ENCODE data around the gene OR10D3.
"Not testable (repeated sequence)": the region's sequence is repeated elsewhere in the genome, so short reads cannot be mapped to it uniquely, and the experiment has no call there.

Gene OR10D3

DNA sequence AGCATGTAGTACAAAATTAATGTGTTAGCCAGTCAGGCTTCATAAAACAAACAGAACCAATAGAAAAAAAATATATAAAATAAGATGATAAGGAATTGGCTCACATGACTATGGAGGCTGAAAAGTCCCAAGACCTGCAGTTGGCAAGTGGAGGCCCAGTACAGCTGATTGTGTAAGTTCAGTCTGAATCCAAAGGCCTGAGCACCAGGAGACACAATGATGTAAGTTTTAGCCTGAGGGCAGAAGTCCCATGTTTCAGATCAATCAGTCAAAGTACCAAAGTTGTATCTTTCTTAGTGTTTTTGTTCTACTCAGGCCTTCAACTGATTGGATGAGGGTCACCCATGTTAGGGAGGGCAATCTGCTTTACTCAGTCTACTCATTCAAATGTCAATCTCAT lies 14.3 kb upstream of the OR10D3 start:
- no peaks in the 10 kb centered on the region for H3K9me2 ChIP-seq (replicated peaks; ENCODE audit: low read depth, low read length)
- H3K4me1 ChIP-seq (ENCODE audit: insufficient read depth, low read length, poor library complexity, severe bottlenecking), result no peaks in the 10 kb centered on the region
- no peak for TF ChIP-seq EZH2phosphoT487 (IDR thresholded peaks at IDR 0.05; ENCODE audit: borderline replicate concordance)
- no peak for TF ChIP-seq CTCF (conservative IDR thresholded peaks at IDR 0.05; ENCODE audit: low read length)
- H4K20me1 ChIP-seq (ENCODE audit: insufficient read depth, low read length, poor library complexity, severe bottlenecking), result no peaks in the 10 kb centered on the region
- no peaks in the 10 kb centered on the region for H3K27me3 ChIP-seq (ENCODE audit: insufficient read depth, low read length, poor library complexity, severe bottlenecking)
- no peaks in the 10 kb centered on the region for H3K9me3 ChIP-seq (ENCODE audit: insufficient read depth, low read depth, low read length)
- no peaks in the 10 kb centered on the region for H3K79me2 ChIP-seq (ENCODE audit: insufficient read depth, low read length)
- H2AFZ ChIP-seq (ENCODE audit: low read length), result no peak overlapping the region
- no peak overlapping the region for H3K4me2 ChIP-seq (ENCODE audit: low read depth, low read length, poor library complexity, severe bottlenecking)
- no peak overlapping the region for H3K4me3 ChIP-seq (ENCODE audit: low read length, poor library complexity, severe bottlenecking)
- no peak overlapping the region for H3K9ac ChIP-seq (ENCODE audit: low read depth, low read length, poor library complexity, severe bottlenecking)
- no peaks in the 10 kb centered on the region for H3F3A ChIP-seq (ENCODE audit: low read depth)
- H3K36me3 ChIP-seq (ENCODE audit: insufficient read depth, low read length), result no peaks in the 10 kb centered on the region

- not testable (repeated sequence) for H3K79me2 ChIP-seq (ENCODE audit: insufficient read depth, low read length); H3K4me3 ChIP-seq (ENCODE audit: low read length, poor library complexity, severe bottlenecking); H3K4me2 ChIP-seq (ENCODE audit: low read depth, low read length, poor library complexity, severe bottlenecking); H4K20me1 ChIP-seq (ENCODE audit: insufficient read depth, low read length, poor library complexity, severe bottlenecking); H3K9me3 ChIP-seq (ENCODE audit: insufficient read depth, low read depth, low read length); H3K9ac ChIP-seq (ENCODE audit: low read depth, low read length, poor library complexity, severe bottlenecking); H3F3A ChIP-seq (ENCODE audit: low read depth); H3K4me1 ChIP-seq (ENCODE audit: insufficient read depth, low read length, poor library complexity, severe bottlenecking); H2AFZ ChIP-seq (ENCODE audit: low read length); H3K9me2 ChIP-seq (replicated peaks; ENCODE audit: low read depth, low read length); H3K27me3 ChIP-seq (ENCODE audit: insufficient read depth, low read length, poor library complexity, severe bottlenecking); H3K36me3 ChIP-seq (ENCODE audit: insufficient read depth, low read length)
These were observed 12.8 kb upstream of the OR10D3 start for GRCh38 chr11:124170315-124170714.

DNA sequence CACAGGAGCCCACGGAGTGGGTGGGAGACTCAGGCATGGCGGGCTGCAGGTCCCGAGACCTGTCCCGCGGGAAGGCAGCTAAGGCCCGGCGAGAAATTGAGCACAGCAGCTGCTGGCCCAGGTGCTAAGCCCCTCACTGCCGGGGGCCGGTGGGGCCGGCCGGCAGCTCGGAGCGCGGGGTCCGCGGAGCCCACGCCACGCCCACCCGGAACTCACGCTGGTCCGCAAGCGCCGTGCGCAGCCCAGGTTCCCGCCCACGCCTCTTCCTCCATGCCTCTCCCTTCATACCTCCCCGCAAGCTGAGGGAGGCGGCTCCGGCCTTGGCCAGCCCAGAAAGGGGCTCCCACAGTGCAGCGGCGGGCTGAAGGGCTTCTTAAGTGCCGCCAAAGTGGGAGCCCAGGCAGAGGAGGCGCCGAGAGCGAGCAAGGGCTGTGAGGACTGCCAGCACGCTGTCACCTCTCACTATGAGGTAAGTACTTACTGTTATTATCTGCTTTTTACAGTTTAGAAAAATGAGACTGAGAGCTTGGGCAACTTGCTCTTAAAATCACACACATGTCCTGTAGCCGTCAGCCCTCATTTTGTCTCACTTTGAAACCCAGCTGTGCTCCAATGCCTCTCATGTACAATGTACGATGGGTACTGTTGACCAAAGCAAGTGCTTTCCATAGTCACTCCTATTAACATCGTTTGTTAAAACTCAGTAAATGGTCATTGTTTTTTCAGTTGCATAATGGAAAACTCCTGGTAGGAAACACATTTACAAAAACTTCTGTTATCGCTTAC lies 12.2 kb upstream of the OR10D3 start:
- H4K20me1 ChIP-seq (ENCODE audit: insufficient read depth, low read length, poor library complexity, severe bottlenecking), result no peaks in the 10 kb centered on the region
- H3F3A ChIP-seq (ENCODE audit: low read depth), result no peaks in the 10 kb centered on the region
- H3K4me3 ChIP-seq (ENCODE audit: low read length, poor library complexity, severe bottlenecking), result no peak overlapping the region
- no peaks in the 10 kb centered on the region for H3K36me3 ChIP-seq (ENCODE audit: insufficient read depth, low read length)
- no peaks in the 10 kb centered on the region for H3K27me3 ChIP-seq (ENCODE audit: insufficient read depth, low read length, poor library complexity, severe bottlenecking)
- H3K9ac ChIP-seq (ENCODE audit: low read depth, low read length, poor library complexity, severe bottlenecking), result no peak overlapping the region
- H3K9me2 ChIP-seq (replicated peaks; ENCODE audit: low read depth, low read length), result no peaks in the 10 kb centered on the region
- no peak for TF ChIP-seq EZH2phosphoT487 (IDR thresholded peaks at IDR 0.05; ENCODE audit: borderline replicate concordance)
- no peak for TF ChIP-seq CTCF (conservative IDR thresholded peaks at IDR 0.05; ENCODE audit: low read length)
- H3K4me2 ChIP-seq (ENCODE audit: low read depth, low read length, poor library complexity, severe bottlenecking), result no peak overlapping the region
- H3K79me2 ChIP-seq (ENCODE audit: insufficient read depth, low read length), result no peaks in the 10 kb centered on the region
- no peak overlapping the region for H2AFZ ChIP-seq (ENCODE audit: low read length)
- no peaks in the 10 kb centered on the region for H3K9me3 ChIP-seq (ENCODE audit: insufficient read depth, low read depth, low read length)
- no peaks in the 10 kb centered on the region for H3K4me1 ChIP-seq (ENCODE audit: insufficient read depth, low read length, poor library complexity, severe bottlenecking)

DNA sequence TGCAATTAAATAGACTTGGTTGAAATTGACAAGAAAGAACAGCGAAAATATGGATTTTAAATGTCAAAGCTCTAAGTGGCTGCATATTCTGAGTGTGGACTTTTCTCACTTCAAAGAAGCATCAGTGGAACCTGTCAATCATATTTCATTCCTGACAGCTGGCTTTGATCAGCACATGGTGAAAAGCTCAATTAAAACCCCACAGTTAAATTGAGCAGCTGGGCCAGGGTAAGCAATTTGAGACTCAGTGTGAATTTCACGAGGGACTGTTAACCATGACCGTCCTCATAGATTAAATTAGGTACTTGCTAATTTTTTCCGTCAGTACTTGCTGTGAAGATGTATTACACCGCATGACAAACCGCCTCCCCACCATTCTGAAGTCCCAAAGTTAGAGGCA lies 11.0 kb upstream of the OR10D3 start:
- Histone ChIP-seq H3K9me3 (ENCODE audit: insufficient read depth, low read depth, low read length) (no peaks in the 10 kb centered on the region), H4K20me1 (ENCODE audit: insufficient read depth, low read length, poor library complexity, severe bottlenecking) (no peaks in the 10 kb centered on the region), H3F3A (ENCODE audit: low read depth) (no peaks in the 10 kb centered on the region), H3K36me3 (ENCODE audit: insufficient read depth, low read length) (no peaks in the 10 kb centered on the region), H3K27me3 (ENCODE audit: insufficient read depth, low read length, poor library complexity, severe bottlenecking) (no peaks in the 10 kb centered on the region), H3K9me2 (replicated peaks; ENCODE audit: low read depth, low read length) (no peaks in the 10 kb centered on the region), H3K4me1 (ENCODE audit: insufficient read depth, low read length, poor library complexity, severe bottlenecking) (no peaks in the 10 kb centered on the region), H3K4me2 (ENCODE audit: low read depth, low read length, poor library complexity, severe bottlenecking) (no peak overlapping the region), H3K4me3 (ENCODE audit: low read length, poor library complexity, severe bottlenecking) (no peak overlapping the region), H3K79me2 (ENCODE audit: insufficient read depth, low read length) (no peaks in the 10 kb centered on the region), H3K9ac (ENCODE audit: low read depth, low read length, poor library complexity, severe bottlenecking) (no peak overlapping the region), H2AFZ (ENCODE audit: low read length) (no peak overlapping the region)
- TF ChIP-seq EZH2phosphoT487 (IDR thresholded peaks at IDR 0.05; ENCODE audit: borderline replicate concordance) (no peak), CTCF (conservative IDR thresholded peaks at IDR 0.05; ENCODE audit: low read length) (no peak)
